Inflammatory macrophage treated with lipopolysaccharide for 1 hour (primary cell): ENCODE measurements around the gene SPO11.

ENCODE experiments used
- DNase-seq, 2 donors: peaks; one replicate each; pipeline ENCODE4 v3.0.0-alpha.2; 2020 to 2022

The SPO11 gene, protein sequence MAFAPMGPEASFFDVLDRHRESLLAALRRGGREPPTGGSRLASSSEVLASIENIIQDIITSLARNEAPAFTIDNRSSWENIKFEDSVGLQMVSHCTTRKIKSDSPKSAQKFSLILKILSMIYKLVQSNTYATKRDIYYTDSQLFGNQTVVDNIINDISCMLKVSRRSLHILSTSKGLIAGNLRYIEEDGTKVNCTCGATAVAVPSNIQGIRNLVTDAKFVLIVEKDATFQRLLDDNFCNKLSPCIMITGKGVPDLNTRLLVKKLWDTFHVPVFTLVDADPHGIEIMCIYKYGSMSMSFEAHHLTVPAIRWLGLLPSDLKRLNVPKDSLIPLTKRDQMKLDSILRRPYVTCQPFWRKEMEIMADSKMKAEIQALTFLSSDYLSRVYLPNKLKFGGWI

DNA sequence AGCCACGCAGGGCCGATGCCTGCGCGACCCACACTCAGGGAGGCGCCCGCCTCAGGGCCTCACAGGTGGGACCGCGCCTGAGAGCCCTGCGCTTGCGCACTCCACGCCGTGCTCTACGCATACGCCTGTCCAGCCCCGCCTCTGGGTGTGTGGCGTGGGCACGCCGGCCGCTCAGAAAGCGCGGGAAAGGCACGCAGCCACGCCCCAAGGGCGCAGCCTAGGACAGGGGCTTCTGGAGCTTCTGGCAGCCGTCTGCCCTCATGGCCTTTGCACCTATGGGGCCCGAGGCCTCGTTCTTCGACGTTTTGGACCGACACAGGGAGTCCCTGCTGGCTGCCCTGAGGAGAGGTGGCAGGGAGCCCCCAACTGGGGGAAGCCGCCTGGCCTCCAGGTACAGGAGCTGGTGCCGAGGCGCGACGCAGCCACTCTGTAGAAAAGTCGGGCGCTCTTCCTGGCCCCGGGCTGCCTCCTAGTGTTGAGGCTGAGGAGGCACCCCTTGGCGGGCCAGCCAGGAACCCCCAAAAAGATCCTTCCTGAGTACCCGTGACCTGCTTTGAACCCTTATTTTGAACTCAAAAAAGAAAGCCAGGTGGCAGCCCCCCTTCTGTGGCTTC is at the start of gene SPO11:
Gene SPO11, plus strand, starts transcription at position 196 of the 614 bp plus-strand sequence. Its CDS starts 65 bp downstream, at position 261.
- DNase-seq, result no peak

DNA sequence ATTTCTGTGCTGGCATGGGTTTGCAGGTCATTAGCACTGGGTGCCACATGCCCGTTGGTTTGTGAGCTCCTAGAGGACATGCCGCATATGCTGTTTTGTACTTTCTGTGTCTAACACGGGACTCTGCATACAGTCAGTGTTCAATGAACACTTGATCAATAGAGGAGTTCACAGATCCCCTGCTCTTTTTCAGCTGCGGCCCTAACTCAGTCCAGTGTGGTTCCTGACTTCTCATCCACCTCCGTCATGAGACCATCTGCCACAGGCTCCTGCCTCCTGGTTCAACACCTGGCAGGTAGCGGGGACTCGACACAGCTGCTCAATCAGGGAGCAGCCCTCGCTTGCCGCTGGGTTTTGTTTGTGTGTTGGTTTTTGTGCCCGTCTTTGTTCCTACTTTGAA is 49.4 kb upstream of the SPO11 start:
- no peak for DNase-seq

DNA sequence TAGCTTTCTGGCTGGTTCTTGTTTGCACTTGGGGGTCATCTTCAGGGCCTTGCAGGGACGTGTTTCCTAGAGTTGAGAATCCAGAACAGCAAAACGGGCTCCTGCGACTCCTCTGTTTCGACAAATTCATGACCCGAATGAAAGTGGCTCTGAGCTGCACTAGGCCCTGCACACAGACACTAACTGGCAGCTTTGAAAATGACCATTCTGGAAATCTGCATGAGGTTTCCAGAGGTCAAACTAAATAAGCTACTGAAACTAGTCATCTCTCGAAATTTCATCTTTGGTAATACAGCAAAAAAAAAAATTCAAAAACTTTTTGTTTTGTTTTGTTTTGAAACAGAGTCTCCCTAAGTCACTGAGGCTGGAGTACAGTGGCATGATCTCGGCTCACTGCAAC is 47.7 kb upstream of the SPO11 start:
- DNase-seq, result no peak

DNA sequence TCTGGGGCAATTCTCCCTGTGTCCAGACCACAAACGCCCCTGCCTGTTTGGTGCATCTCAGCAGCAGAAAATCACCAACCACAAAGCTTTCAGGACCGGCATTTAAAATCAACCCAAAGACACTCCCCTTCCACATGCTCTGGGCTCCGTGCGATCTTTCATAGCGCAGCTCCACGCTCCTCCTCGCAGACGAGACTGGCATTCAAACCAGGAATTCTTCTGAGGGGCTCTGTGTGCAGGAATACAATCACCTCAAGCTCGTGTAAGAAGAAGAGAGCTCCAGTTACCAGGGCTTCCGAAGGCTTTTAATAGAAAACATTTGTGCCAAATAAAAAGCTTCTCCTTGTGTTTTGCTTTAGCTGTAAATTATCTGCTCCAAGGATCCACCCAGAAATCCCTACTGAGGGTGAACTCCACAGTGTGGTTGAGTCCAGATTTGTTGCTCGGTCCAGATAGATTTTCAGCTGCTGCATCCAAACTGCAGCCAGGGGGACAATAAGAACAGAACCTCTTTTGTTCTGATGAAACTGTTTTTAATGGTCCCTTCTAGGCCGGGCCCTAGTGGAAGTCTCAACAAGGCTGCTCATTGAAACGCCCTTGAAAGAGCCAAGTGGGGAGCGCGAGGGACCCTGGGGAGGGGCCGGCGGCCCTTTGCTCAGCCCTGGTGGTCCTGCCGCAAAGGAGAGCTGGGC is 46.8 kb upstream of the SPO11 start:
- no peak for DNase-seq

DNA sequence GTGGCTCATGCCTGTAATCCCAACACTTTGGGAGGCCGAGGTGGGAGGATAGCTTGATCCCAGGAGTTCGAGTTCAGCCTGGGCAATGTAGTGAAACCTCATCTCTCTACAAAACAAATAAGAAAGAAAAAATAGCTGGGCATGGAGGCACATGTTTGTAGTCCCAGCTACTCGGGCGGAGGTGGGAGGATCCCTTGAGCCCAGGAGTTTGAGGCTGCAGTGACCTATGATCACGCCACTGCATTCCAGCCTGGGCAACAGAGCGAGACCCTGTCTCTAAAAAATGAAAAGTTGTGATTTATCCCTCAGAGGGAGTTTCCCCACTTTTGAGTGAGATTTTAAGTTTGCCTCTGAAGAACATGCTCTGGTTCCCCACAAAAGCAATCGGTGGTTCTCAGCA is 45.7 kb upstream of the SPO11 start:
- no peak for DNase-seq

DNA sequence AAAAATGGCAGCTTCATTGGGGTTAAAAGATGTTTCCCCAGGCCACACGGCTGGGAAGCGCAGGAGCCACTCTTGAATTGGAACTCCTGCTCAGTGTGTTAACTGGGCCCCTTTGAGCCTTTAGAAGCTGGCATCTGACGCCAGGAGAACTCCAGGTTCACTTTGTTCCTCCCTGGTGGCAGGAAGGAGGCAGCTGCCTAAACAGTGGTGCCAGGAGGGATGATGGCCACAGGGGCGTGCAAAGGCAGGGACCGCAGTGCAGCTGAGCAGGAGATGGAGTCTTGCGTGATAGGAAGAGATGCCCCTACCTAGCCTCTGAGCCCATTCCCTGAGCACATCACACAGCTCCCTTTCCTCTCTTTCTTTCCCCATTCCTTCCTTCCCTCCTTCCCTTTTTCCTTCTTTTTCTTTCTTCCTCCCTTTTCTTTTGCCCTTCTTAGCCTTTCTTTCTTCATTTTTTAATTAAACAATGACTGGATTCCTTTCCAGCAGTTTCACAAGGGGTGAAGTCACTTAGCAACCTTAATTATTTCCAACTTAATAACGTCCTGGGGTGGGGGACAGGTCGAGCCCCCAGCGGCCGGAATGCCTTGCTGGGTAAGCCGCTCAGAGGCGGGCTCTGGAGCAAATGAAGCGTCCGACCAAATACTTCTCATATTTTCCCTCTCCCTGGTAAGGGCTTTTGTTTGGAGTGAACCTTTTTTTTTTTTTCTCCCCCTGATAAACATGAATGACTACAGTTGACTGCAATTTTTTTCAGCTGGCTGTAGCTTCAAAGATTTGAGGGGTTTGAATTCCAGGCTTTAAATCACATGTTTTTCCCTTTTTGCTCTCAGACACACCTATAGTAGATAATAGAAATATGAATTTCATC is 42.4 kb upstream of the SPO11 start:
- no peak for DNase-seq

DNA sequence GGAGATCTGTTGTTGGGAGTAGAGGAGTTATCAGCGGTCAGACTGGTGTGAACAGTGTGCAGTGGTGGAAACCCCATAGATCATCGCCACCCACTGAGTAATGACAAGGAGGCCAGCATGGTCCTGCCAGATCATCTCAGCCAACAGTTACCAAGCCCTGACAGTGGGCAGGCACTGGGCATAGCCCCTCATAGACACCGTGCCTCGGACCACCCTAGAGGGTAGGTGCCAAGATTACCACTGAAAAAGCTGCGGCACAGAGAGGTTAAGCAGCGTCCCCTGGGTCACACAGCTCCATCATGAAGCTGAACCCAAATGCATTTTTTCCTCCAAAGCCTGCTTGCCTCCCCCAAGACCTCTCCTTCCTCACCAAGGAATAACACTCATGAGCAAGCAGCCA is 41.7 kb upstream of the SPO11 start:
- no peak for DNase-seq

DNA sequence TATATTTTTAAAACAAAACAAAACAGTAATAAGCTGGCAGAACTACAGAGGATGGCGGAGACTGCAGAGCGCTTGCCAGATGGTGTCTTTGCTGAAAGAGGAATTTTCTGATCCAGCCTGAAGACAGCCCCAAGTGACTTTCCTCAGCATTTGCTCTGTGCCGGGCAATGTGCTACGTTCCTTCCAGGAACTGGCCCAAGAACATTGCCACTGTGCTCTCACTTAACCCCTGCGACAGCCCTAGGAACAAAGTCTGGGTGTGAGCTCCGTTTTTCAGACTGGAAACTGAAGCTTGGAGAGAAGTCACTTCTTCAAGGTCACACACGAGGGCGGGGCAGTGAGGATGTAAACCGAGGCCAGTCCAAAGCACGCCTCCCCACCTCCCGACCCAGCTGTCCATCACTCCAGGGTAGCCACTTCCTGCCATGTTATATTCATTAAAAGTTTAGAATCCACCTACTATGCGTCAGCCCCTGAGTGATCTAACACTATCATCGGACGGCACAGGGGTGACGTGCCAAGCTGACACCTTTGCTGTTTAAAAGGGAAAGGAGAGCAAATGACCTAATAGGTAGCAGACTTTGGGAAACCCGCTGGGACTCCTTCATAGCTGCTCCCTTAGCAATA is 40.8 kb upstream of the SPO11 start:
- DNase-seq, result no peak

DNA sequence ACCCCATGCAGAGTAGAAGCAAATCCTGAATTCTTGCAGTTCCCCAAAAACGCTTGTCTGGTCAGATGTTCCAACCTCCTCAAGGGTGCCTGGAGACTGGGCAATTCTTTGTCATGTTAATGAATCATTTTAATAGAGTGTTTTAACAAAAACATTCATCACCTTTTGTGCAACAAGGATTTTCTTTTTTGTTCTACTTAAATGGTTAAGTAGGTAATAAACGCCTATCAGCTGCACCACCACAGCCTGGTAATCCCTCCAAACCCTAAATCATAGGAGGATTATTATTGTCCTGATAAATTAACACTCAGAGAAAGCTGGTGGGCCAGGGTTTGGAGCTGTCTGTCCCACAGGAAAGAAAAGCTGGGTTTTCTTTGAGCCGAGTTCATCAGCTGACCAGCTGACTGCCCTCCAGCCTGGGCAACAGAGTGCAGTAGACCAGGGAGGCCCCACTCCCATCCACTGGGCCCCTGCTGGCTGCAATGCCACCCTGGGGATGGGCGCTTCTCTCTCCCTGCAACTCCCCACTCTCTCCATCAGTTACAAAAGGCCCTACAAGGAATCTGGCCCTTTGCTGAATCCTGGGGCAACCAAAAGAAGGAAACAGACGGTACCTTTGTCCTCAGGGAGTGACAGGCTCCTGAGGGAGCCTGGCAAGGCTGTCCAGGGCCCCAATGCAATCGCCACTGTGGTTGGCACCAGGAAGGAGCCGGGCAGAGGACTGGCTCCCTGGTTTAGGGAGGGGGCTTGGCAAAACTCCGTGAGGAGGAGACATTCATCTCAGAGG is 40.0 kb upstream of the SPO11 start:
- no peak for DNase-seq

DNA sequence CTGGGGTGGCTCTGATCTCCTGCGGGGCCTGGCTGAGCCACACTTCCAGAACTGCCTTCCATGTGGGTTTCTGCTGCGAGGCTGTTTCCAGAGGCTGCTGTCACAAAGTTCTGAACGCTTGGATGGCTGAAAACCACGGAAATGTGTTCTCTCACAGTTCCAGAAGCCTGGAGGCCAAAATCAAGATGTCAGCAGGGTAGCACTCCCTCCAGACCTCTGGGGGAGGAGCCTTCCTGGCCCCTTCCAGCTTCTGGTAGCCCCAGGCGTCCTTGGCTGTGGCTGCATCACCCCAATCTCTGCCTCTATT is 39.5 kb upstream of the SPO11 start:
- DNase-seq, result no peak

DNA sequence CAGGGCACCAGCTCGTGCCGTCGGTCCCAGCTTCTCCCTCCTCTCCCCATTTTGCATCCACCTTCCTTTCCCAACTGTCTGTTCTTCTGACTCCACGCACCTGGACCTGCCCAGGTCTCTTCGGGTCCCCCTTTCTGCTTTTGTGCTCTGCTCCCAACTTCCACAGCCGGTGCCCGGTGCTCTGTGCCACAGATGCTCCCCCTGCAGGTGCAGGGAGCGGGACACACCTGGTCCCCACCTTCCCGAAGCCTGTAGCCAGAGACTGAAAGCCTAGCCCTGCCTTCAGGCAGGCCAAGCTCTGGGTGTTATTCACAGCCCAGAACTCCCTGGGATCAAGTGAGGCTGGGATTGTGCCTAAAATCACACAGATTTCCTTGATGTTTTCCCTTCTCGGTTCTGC is 38.6 kb upstream of the SPO11 start:
- DNase-seq, result no peak

DNA sequence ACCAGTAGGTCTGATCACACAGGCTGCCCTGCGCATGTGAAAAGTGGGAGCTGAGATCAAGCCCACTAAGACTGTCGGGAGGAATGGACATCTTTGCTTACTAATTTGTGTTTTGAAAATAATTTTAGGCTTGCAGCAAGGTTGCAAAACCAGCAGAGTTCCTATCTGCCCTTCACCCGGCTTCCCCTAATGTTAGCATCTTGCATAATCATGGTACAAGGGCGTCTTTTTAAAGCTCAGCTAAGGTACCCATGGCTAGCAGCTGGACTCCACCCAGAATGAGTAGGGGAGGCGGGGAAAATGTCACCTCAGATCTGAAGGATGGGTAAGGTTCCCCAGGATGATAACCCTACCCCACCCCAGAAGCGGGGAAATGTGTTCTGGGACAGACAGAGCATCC is 37.9 kb upstream of the SPO11 start:
- DNase-seq, result no peak

DNA sequence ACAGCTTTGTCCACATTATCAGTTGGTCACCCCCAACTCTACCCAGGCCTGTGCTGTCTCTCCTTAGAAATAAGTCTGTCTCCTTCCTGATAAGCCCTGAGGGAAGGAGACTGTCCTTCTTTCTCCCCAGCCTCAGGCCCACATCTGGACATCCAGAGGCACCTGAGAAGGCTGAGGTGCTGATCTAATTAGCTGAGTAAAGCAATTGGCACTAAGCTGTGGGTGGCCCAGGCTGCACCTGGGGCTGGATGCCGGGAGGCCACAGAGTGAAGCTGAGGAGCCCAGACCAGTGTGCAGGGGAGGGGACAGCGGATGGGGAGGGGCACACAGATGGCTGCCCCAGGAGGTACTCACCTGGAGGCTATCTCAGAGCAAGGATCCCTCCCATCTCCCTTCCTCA is 37.0 kb upstream of the SPO11 start:
- DNase-seq, result no peak

DNA sequence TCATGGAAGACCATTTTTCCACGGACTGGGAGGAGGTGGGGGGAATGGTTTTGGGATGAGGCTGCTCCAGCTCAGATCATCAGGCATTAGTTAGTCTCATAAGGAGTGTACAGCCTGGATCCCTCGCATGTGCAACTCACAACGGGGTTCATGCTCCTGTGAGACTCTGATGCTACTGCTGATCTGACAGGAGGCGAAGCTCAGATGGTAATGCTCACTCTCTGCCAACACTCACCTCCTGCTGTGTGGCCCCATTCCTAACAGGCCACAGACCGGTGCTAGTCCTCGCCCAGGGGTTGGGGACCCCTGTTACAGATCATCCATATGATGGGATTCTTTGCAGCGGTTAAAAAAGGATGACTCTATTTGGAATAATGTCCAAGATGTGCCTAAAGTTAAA is 35.6 kb upstream of the SPO11 start:
- no peak for DNase-seq

DNA sequence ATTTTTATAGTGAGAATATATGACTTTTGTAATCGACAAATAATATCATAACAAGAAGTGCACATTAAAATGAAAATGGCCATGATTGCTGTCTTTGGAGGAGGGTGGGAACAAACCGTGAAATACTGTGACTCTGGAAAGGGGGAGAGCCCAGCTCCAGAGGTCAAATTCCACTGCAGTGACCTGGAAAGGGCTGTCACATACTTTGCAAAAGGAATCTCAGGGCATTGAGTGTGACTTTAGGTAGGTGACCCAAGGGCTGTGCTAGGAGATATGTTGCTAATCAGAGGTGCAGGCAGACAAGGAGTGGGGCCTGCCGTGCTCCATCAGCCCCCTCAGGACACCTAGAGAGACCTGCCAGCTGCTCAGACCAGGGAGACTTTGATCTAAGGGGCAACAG is 35.1 kb upstream of the SPO11 start:
- no peak for DNase-seq

DNA sequence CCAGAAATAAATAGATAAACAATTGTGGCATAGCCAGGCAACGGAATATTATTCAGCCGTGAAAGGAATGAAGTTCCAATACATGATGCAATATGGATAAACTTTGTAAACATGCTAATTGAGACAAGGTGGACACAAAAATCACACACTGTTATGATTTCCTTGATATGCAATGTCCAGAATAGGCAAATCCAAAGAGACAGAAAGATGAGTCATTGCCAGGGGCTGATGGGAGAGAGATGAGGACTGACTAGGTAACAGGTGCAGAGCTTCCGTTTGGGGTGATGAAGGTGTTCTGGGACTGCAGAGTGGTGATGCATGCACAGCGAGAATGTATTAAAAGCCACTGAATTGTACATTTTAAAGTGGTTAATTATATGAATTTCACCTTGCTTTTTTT is 31.1 kb upstream of the SPO11 start:
- no peak for DNase-seq

DNA sequence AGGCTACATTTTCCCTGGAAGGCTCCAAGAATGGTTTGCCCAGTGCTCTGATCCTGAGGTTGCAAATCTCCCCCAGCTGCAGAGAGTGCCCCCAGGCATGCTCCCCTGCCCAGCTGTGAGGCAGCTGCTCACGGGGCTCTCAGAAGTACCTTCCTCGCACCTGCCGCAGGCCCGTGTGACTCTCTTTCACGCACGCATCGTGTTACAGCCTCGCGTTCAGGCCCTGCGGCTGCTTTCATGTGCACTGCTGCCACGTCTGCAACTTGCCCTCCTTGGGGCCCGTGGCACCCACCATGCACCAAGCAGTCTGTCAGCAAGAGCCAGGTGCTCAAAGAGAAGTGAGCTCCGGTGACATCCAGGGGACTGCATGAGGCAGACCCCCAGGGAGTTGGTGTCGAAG is 28.6 kb upstream of the SPO11 start:
- DNase-seq, result no peak

DNA sequence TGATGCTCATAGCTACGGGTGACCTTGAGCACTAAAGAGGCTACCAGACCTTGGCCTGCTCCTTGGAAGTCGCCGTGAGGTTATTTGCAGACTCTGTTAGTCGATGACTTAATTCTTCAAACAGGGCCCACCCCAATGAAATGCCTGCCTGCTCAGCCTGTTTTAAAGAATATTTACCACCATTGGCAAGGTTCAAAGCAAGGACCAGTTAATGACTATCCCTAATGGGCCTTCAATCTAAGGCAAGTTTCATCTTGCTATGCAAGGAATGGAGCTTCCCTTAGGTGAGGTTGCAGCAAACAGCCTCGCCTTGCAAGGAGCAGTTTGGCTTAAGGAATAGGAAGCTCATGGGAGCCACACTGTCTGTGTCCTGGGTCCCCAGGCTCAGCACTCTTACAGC is 22.9 kb upstream of the SPO11 start:
- no peak for DNase-seq

DNA sequence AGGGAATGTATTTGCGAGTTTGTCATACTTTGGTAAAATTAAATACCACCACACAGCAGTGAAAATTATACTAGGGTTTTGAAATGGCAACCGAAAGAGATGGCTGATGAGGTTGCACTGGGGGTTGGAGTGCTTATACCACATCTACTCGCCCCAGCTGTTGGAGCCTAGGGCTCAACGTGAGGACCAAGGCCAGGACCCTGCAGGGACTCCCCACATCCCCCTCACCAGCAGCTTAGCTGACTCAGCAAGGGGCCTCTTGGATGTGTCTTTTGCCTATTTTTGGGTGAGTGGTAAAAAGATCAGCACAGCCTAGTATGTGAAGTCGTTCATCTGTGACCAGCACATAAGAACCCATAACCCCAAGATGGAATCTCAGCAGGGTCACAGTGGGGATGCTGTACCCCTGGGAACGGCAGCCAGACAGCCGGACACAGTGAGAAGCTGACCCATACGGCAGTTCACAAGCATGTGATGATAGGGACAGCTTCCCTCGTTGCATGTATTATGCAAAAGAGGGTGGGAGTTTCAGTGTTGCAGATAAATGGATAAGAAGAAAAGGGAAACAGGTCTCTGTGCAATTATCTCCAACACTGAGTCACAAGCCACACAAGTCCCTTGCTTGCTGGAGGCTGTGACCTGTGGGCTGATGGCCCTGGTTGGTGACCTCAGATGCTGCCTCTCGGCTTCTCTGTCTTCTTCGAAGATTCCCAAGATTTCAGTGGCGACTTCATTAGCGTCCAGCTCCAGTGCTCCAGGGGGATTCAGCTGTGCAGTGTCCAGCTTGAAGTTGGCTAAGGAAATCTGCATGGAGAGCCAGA is 20.9 kb upstream of the SPO11 start:
- peak in 1 of 2 donors; percentile 60 for DNase-seq

DNA sequence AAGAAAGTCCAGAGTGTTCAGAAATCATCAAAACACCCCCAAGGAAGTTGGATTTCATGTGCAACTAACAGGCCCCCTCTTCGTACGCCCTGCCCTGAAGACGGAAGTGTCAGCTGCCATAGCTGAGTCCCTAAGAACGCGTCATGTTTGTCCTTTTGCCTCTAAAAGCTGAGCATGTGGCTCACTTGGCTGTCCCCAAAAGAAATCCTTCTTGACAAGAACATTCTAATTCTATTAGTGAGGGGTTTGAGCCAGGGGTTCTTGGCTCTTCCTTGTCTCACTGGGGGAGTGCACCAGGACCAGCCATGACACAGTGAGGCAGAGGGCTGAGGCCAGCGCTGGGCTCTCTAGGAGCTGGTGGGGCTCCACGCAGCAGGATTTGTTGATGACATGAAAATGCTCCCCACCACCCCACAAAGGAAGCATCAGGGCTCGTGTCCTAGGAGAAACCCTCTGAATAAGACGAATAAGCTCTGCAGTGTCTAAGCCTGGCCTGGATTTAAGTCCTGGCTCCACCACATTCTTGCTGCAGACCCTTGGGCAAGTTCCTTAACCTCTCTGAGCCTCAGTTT is 20.0 kb upstream of the SPO11 start:
- DNase-seq, result no peak
